Fibroblast of lung (primary cell): Measurements from ENCODE around the gene ARPC5. TPM values are rescaled to one million over a fixed set of nuclear protein-coding genes. Genes with fewer than 3 reads are reported as not detected.

Experiments used
- DNase-seq, 2 donors: peaks; one replicate each; pipeline versions ENCODE4 v3.0.0 to v3.0.0-alpha.2; 2010; ENCODE audit warnings: low read depth in 2 of 2
- H2AFZ ChIP-seq: 2 replicates; pipeline ENCODE4 v1.5.1; 2012; ENCODE audit warnings: low read length, control low read depth, inconsistent platforms
- H3K27ac ChIP-seq: 2 replicates; pipeline ENCODE4 v1.5.1; 2011; ENCODE audit warnings: low read length, control low read depth; ENCODE audit not compliant: insufficient read depth
- H3K27me3 ChIP-seq: 2 replicates; pipeline ENCODE4 v1.5.1; 2011; ENCODE audit warnings: mild to moderate bottlenecking, low read length; ENCODE audit not compliant: control insufficient read depth, insufficient read depth
- H3K36me3 ChIP-seq: 2 replicates; pipeline ENCODE4 v1.5.1; 2011; ENCODE audit warnings: low read length; ENCODE audit not compliant: control insufficient read depth, insufficient read depth
- H3K4me1 ChIP-seq: 2 replicates; pipeline ENCODE4 v1.5.1; 2011; ENCODE audit warnings: low read length; ENCODE audit not compliant: control insufficient read depth, insufficient read depth; ENCODE audit errors: extremely low read depth
- H3K4me2 ChIP-seq: 2 replicates; pipeline ENCODE4 v1.5.1; 2011; ENCODE audit warnings: low read length, control low read depth; ENCODE audit not compliant: insufficient read depth; ENCODE audit errors: extremely low read depth
- H3K4me3 ChIP-seq, 4 experiments: fragments of 200-600 bp in 1 of 4; sonication (generic) in 1 of 4; replicated peaks in 1 of 4; 2 replicates each; pipeline ENCODE4 v1.5.1; 2011 to 2016; ENCODE audit warnings: low read length in 4 of 4, low read depth in 3 of 4, mild to moderate bottlenecking in 3 of 4, control low read depth in 2 of 4, inconsistent platforms in 1 of 4, mixed read lengths in 1 of 4; ENCODE audit not compliant: insufficient read depth in 1 of 4; ENCODE audit errors: control extremely low read depth in 1 of 4
- H3K79me2 ChIP-seq: 2 replicates; pipeline ENCODE4 v1.5.1; 2012; ENCODE audit warnings: mild to moderate bottlenecking, low read length, inconsistent platforms; ENCODE audit not compliant: control insufficient read depth, insufficient read depth
- H3K9ac ChIP-seq: 2 replicates; pipeline ENCODE4 v1.5.1; 2011; ENCODE audit warnings: mild to moderate bottlenecking, low read length, control low read depth; ENCODE audit not compliant: insufficient read depth
- H3K9me3 ChIP-seq: 2 replicates; pipeline ENCODE4 v1.5.1; 2012; ENCODE audit warnings: low read depth, low read length; ENCODE audit not compliant: control insufficient read depth, insufficient read depth
- H4K20me1 ChIP-seq: 2 replicates; pipeline ENCODE4 v1.5.1; 2011; ENCODE audit warnings: low read length; ENCODE audit not compliant: control insufficient read depth, insufficient read depth; ENCODE audit errors: extremely low read depth
- CTCF ChIP-seq, 2 donors: IDR thresholded peaks in 1 of 2; conservative IDR thresholded peaks in 1 of 2; 1 replicate in 1 of 2; 2 replicates in 1 of 2; pipeline ENCODE4 v1.5.1; 2011 to 2012; ENCODE audit warnings: low read length in 2 of 2, control low read depth in 1 of 2, inconsistent platforms in 1 of 2, low read depth in 1 of 2, mild to moderate bottlenecking in 1 of 2
- EZH2 ChIP-seq: IDR thresholded peaks from 2 replicates; pipeline ENCODE4 v1.5.1; 2012; ENCODE audit warnings: low read length, control low read depth, mild to moderate bottlenecking; ENCODE audit errors: missing control alignments
- polyA plus RNA-seq, 2 donors: library from polyadenylated mRNA; depleted of rRNA in 1 of 2; stranded (reverse) in 1 of 2; unstranded in 1 of 2; fragments of >200 nt; gene quantifications; 2 replicates each; pipeline ENCODE4 v1.2.1, GENCODE V29; 2011 to 2012; ENCODE audit warnings: missing spikeins in 1 of 2
- total RNA-seq: library from RNA; depleted of rRNA; stranded (reverse); fragments of >200 nt; gene quantifications from 2 replicates; pipeline ENCODE4 v1.2.1, GENCODE V29; 2014

Gene ARPC5
- total and polyA plus RNA-seq, 2 donors (not counting 1 experiment from before 2014, with no cell fraction given), result 142 to 350 TPM

- no peaks in the 10 kb centered on the region for H3K36me3 ChIP-seq
- H3K4me3 ChIP-seq, result no peak overlapping the region
- no peak for DNase-seq
- no peak for TF ChIP-seq EZH2
- no peak for TF ChIP-seq CTCF (conservative IDR thresholded peaks at IDR 0.05 in 1 of 2, IDR thresholded peaks at IDR 0.05 in 1 of 2; ENCODE audit: low read depth in 1 of 2, low read length in 2 of 2)
- no peaks in the 10 kb centered on the region for H3K4me1 ChIP-seq
- H4K20me1 ChIP-seq, result no peaks in the 10 kb centered on the region
- H2AFZ ChIP-seq, result no peak overlapping the region
- H3K79me2 ChIP-seq, result no peaks in the 10 kb centered on the region
- H3K27me3 ChIP-seq, result no peaks in the 10 kb centered on the region
- H3K9ac ChIP-seq, result no peak overlapping the region
- H3K27ac ChIP-seq, result no peak overlapping the region
- no peaks in the 10 kb centered on the region for H3K9me3 ChIP-seq
- H3K4me2 ChIP-seq, result no peak overlapping the region
Measured at GRCh38 chr1:183589874-183590243, 45.7 kb downstream of the ARPC5 start.

GRCh38 chr1:183589384-183589783, 46.2 kb downstream of the ARPC5 start:
- no peaks in the 10 kb centered on the region for H3K4me1 ChIP-seq
- no peaks in the 10 kb centered on the region for H3K79me2 ChIP-seq
- H3K36me3 ChIP-seq, result no peaks in the 10 kb centered on the region
- no peak overlapping the region for H3K4me3 ChIP-seq
- no peaks in the 10 kb centered on the region for H3K27me3 ChIP-seq
- DNase-seq, result no peak
- no peak for TF ChIP-seq CTCF (conservative IDR thresholded peaks at IDR 0.05 in 1 of 2, IDR thresholded peaks at IDR 0.05 in 1 of 2; ENCODE audit: low read depth in 1 of 2, low read length in 2 of 2)
- no peak for TF ChIP-seq EZH2
- H3K9me3 ChIP-seq, result no peaks in the 10 kb centered on the region
- H3K9ac ChIP-seq, result no peak overlapping the region
- no peak overlapping the region for H2AFZ ChIP-seq
- H3K27ac ChIP-seq, result no peak overlapping the region
- H4K20me1 ChIP-seq, result no peaks in the 10 kb centered on the region
- H3K4me2 ChIP-seq, result no peak overlapping the region

DNA sequence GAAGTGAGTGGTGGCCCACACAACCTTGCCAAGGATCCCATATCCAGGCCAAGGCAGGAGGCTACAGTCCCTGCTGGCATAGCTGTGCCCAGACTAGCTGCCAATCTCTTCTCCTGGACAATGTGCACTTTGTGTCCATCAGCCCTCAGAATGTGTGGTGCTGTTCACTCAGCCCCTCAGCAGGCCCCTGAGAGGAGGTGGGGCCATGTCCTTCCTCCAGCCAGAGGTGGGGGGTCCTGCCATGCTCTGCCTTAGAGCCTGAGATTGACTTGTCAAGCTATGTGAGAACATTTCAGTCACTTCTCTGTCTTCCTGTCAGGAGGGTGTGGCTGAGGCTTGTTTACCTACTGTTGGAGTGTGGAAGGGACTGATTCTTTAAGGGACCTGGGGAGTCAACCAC, 46.8 kb downstream of the ARPC5 start:
- H3K9ac ChIP-seq, result no peak overlapping the region
- H3K4me2 ChIP-seq, result no peak overlapping the region
- H3K36me3 ChIP-seq, result no peaks in the 10 kb centered on the region
- H3K27ac ChIP-seq, result no peak overlapping the region
- DNase-seq, result no peak
- no peaks in the 10 kb centered on the region for H3K27me3 ChIP-seq
- H3K4me1 ChIP-seq, result no peaks in the 10 kb centered on the region
- H3K79me2 ChIP-seq, result no peaks in the 10 kb centered on the region
- no peak overlapping the region for H3K4me3 ChIP-seq
- TF ChIP-seq EZH2 (no peak), CTCF (conservative IDR thresholded peaks at IDR 0.05 in 1 of 2, IDR thresholded peaks at IDR 0.05 in 1 of 2; ENCODE audit: low read depth in 1 of 2, low read length in 2 of 2) (no peak)
- no peak overlapping the region for H2AFZ ChIP-seq
- no peaks in the 10 kb centered on the region for H4K20me1 ChIP-seq
- H3K9me3 ChIP-seq, result no peaks in the 10 kb centered on the region
